Measurements from ENCODE around the gene SERF1A.
"Not testable (repeated sequence)": the region's sequence is repeated elsewhere in the genome, so short reads cannot be mapped to it uniquely, and the experiment has no call there.

Gene SERF1A

DNA sequence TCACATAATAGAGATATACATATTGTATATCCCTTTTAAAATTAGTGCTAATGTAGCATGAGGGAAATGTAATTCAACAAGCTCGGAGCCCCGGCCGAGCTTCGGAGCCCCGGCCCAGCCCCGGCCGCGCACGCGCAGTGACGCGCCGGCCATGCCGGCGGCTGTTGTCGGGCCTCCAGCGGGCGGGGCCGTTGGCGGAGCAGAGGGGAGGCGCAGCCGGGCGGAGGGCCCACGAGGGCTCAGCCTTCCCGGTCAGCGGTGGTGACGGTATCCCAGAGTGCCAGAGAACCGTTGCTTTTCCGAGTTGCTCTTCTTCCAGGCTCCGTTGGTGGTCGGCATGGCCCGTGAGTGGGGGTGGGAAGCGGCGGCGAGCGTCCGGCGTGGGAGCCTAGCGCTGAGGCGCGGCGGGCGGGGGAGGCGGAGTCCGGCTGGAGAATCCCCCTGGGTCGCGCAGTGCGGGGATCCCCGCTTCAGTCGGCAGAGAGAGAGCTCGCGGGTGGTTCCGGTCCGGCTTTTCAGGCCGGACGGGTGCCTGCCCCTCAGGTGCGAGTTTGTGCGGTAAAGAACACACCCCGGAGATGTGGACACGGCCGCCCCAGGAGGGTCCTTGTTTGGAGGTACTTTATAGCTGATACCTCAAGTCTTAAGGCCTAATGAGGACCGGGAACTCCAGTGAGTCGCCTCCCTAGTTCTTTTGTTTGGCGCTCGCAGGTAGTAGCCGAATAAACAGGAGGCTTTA is at the start of gene SERF1A:
TSS of gene SERF1A (plus strand) at position 137 of the 739 bp plus-strand sequence. CDS start at position 338, 201 bp downstream.
- not testable (repeated sequence) for DNase-seq

DNA sequence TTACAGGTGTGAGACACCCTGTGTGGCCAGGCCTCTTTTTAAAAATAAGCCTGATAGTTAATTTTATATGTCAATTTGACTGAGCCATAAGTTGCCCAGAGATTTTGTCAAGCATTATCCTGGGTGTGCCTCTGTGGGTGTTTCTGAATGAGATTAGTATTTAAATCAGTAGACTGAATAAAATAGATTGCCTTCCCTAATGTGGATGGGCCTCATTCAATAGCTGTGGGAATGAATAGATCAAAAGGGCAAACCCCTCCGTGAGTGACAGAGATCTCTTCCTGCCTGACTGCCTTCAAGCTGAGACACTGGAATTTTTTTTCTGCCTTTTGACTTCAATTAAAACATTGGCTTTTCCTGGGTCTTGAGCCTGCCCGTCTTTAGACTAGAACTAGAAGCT is 33.7 kb upstream of the SERF1A start:
- DNase-seq: not testable (repeated sequence)

GRCh38 chr5:70870626-70871025 is 29.8 kb upstream of the SERF1A start:
- not testable (repeated sequence) for DNase-seq

DNA sequence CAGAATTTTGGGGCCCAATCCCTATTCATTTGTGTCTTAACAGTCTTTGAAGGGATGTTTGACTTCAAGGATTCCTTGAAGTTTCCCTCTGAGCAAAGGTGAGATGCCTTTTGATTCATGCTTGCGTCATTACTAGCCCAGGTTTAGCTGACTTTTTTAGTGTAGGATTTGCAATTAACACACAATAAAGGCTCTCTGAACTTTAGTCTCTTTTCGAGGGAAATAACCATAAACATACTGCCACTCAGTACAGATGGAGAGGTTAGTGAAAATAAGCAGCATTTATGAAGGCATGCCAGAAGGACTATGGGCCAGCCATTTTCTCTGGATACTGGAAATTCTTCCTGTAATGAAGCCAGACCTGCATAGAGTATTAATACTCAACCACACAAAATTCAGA is 4.4 kb upstream of the SERF1A start:
- not testable (repeated sequence) for DNase-seq

GRCh38 chr5:70901272-70901571 is 753 bp downstream of the SERF1A start:
- DNase-seq: not testable (repeated sequence)

GRCh38 chr5:70906624-70907023 is 6.2 kb downstream of the SERF1A start:
- not testable (repeated sequence) for DNase-seq

DNA sequence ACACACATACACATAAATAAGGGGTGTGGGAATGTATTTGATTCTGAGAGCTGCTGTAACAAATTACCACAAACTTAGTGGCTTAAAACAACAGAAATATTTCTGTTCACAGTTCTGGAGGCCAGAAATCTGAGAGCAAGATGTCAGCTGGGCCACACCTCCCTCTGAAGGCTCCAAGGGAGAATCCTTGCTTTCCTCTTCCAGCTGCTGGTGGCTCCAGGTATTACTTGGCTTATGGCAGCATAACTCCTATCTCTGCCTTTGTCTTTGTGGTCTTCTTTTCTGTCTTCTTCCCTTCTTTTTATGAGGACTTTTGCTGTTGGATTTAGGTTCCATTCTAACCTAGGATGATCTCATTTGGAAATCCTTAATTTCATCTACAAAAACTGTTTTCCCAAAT is 16.4 kb downstream of the SERF1A start:
- DNase-seq: not testable (repeated sequence)

- DNase-seq: not testable (repeated sequence)
Measured at GRCh38 chr5:70925211-70925562, 24.7 kb downstream of the SERF1A start.

DNA sequence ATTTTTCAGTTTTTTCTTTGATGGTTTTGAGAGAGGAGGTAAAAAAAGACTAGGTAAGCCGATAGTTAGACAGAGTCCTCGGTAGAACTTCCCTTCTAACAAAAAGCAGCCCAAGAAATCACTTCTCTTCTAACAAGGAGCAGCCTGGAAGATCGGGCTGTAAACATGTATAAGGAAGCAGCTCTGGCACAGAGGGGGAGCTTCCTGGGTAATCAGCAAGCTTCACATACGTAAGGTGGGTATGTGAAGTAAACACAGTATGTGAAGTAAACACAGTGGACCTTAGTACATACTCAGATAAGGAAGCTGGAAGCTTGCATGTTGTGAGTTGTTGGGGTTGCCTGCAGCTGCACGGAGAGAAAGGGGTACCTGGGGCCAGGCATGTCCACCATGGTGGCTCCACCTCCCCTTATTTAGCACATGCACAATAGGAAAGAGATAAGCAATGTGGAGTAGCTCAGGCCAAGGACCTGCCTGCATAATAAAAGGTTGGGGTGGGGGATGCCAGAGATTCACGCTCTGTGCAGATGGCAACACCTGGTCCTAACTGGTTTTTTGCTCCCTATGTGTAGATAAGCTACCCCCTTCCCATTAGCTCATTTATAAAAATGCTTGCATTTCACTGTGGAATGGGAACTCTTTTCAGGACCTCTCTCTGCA is 31.4 kb downstream of the SERF1A start:
- not testable (repeated sequence) for DNase-seq

DNA sequence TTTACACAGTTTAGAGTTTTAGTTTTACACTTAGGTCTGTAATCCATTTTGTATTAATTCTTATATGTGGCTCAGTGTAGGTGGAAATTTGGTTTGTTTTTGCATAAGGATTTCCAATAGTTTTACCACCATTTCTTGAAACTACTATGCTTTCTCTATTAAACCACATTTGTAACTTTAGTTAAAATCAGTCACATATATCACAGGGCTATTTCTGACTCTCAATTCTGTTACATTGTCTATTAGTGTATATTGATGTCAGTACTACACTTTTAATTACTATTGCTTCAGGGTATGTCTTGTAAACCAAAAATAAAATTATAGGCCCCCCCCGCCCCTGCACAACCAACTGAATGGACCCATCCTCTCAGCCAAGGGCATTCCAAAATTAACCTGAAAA is 32.1 kb downstream of the SERF1A start:
- not testable (repeated sequence) for DNase-seq

GRCh38 chr5:70953068-70953467 is 52.6 kb downstream of the SERF1A start:
- DNase-seq: not testable (repeated sequence)
